Erythroblast (primary cell): ENCODE results near the gene RPGR.

Experiments
- GATA1 ChIP-seq: IDR thresholded peaks from 2 replicates; pipeline ENCODE4 v1.6.1; 2011; ENCODE audit warnings: low read depth, mild to moderate bottlenecking, control low read depth, low read length, moderate library complexity
- POLR2A ChIP-seq: IDR thresholded peaks from 2 replicates; pipeline ENCODE4 v1.6.1; 2011; ENCODE audit warnings: mild to moderate bottlenecking, low read length

- TF ChIP-seq POLR2A (no peak), GATA1 (no peak)
These were observed 95.1 kb downstream of the RPGR start for GRCh38 chrX:38232079-38232686.
